A549 (cell line): ENCODE measurements around the gene TMEM164.

Experiments used
- CTCF ChIP-seq: fragments of >200 bp; sonication (Bioruptor Twin); formaldehyde crosslinking; IDR thresholded peaks from 3 replicates; pipeline ENCODE4 v1.5.1; 2016
- FOSL2 ChIP-seq, 2 experiments: fragments of 450-650 bp in 1 of 2; fragments of >200 bp in 1 of 2; sonication (Bioruptor Twin) in 1 of 2; formaldehyde crosslinking; IDR thresholded peaks; 2 replicates each; pipeline versions ENCODE4 v1.5.0 to v1.6.1; 2016 to 2020; ENCODE audit warnings: mild to moderate bottlenecking in 1 of 2, moderate library complexity in 1 of 2
- HMGXB4 ChIP-seq: fragments of 250-450 bp; sonication (Bioruptor Pico); IDR thresholded peaks from 2 replicates; pipeline ENCODE4 v1.5.0; 2021; ENCODE audit warnings: mild to moderate bottlenecking, moderate library complexity, borderline replicate concordance
- JUNB ChIP-seq: fragments of >200 bp; sonication (Bioruptor Twin); formaldehyde crosslinking; IDR thresholded peaks from 2 replicates; pipeline ENCODE4 v1.6.1; 2016
- MAZ ChIP-seq: fragments of 150-350 bp; IDR thresholded peaks from 2 replicates; pipeline ENCODE4 v1.6.1; 2014; ENCODE audit warnings: antibody characterized with exemption, low read depth, low read length, borderline replicate concordance
- MYC ChIP-seq: IDR thresholded peaks from 2 replicates; pipeline ENCODE4 v1.6.1; 2012; ENCODE audit warnings: mild to moderate bottlenecking, inconsistent platforms, low read length, improper control_type of control experiment, borderline replicate concordance
- POLR2A ChIP-seq: IDR thresholded peaks from 2 replicates; pipeline ENCODE4 v1.6.1; 2012; ENCODE audit warnings: mild to moderate bottlenecking, low read length
- RAD21 ChIP-seq, 2 experiments: fragments of >200 bp in 1 of 2; sonication (Bioruptor Twin) in 1 of 2; formaldehyde crosslinking in 1 of 2; IDR thresholded peaks in 1 of 2; conservative IDR thresholded peaks in 1 of 2; 2 replicates in 1 of 2; 3 replicates in 1 of 2; pipeline ENCODE4 v1.6.1; 2012 to 2018; ENCODE audit warnings: inconsistent platforms in 1 of 2
- REST ChIP-seq: fragments of 200-600 bp; sonication (generic); IDR thresholded peaks from 2 replicates; pipeline ENCODE4 v1.6.1; 2016; ENCODE audit warnings: antibody characterized with exemption, mild to moderate bottlenecking, moderate library complexity
- RNF2 ChIP-seq: fragments of 200-600 bp; sonication (generic); IDR thresholded peaks from 2 replicates; pipeline ENCODE4 v1.6.1; 2016; ENCODE audit warnings: low read depth, mild to moderate bottlenecking, antibody characterized with exemption, moderate library complexity, borderline replicate concordance

- TF ChIP-seq REST (no peak), POLR2A (no peak), RAD21 (conservative IDR thresholded peaks at IDR 0.05 in 1 of 2, IDR thresholded peaks at IDR 0.05 in 1 of 2) (no peak; a peak in 1 of 5 replicates), CTCF (no peak), JUNB (peak; percentile 64), MAZ (no peak), HMGXB4 (CRISPR knock-in tag) (no peak), RNF2 (no peak), FOSL2 (IDR thresholded peaks at IDR 0.05) (peak; percentile 73), FOSL2 (CRISPR knock-in tag; IDR thresholded peaks at IDR 0.05) (peak; percentile 48), MYC (no peak)
Measured at GRCh38 chrX:110087485-110088356, 84.8 kb downstream of the TMEM164 start.
